Dermis microvascular lymphatic vessel endothelial cell (primary cell): ENCODE results near the gene MBD3L2. TPM values are rescaled to one million over a fixed set of nuclear protein-coding genes. Genes with fewer than 3 reads are reported as not detected.
"Not testable (repeated sequence)": the region's sequence is repeated elsewhere in the genome, so short reads cannot be mapped to it uniquely, and the experiment has no call there.

Experiments
- DNase-seq, 2 donors: peaks; one replicate each; pipeline versions ENCODE4 v3.0.0 to v3.0.0-alpha.2; 2010; ENCODE audit warnings: low read depth in 2 of 2
- total RNA-seq: library from RNA; depleted of rRNA; stranded (reverse); fragments of >200 nt; gene quantifications from 2 replicates; pipeline ENCODE4 v1.2.1, GENCODE V29; 2014

The MBD3L2 gene
- total RNA-seq: not detected in 2 replicates

- not testable (repeated sequence) for DNase-seq
These were observed at the start of gene MBD3L2 for GRCh38 chr19:7049021-7049420. Gene MBD3L2, plus strand, starts transcription at chr19:7049321. Its CDS starts 53 bp downstream, at chr19:7049374.

- no peak for DNase-seq
These were observed 49.2 kb upstream of the MBD3L2 start for GRCh38 chr19:6999933-7000332.

GRCh38 chr19:7000333-7000732, 48.8 kb upstream of the MBD3L2 start:
- no peak for DNase-seq

GRCh38 chr19:7000816-7001215, 48.3 kb upstream of the MBD3L2 start:
- no peak for DNase-seq

- DNase-seq: peak; percentile 31 to 43
These were observed 44.7 kb upstream of the MBD3L2 start for GRCh38 chr19:7004313-7004931.

GRCh38 chr19:7006135-7006704, 42.9 kb upstream of the MBD3L2 start:
- no peak for DNase-seq

- DNase-seq: no peak
These were observed 41.3 kb upstream of the MBD3L2 start for GRCh38 chr19:7007859-7008258.

- no peak for DNase-seq
These were observed 38.2 kb upstream of the MBD3L2 start for GRCh38 chr19:7010722-7011593.

- no peak for DNase-seq
These were observed 35.4 kb upstream of the MBD3L2 start for GRCh38 chr19:7013678-7014077.

- no peak for DNase-seq
These were observed 30.3 kb upstream of the MBD3L2 start for GRCh38 chr19:7018828-7019227.

- not testable (repeated sequence) for DNase-seq
These were observed 27.8 kb upstream of the MBD3L2 start, which contains the start of gene MBD3L2B for GRCh38 chr19:7021331-7021730. Gene MBD3L2B, minus strand, starts transcription at chr19:7021431. Its CDS starts 34 bp downstream, at chr19:7021397.

GRCh38 chr19:7028790-7029189, 20.3 kb upstream of the MBD3L2 start:
- not testable (repeated sequence) for DNase-seq

GRCh38 chr19:7030278-7030677, 18.8 kb upstream of the MBD3L2 start, which contains the start of gene MBD3L5:
Gene MBD3L5, plus strand, starts transcription at chr19:7030578. Its CDS starts 34 bp downstream, at chr19:7030612.
- not testable (repeated sequence) for DNase-seq

- not testable (repeated sequence) for DNase-seq
These were observed 9.0 kb upstream of the MBD3L2 start, which contains the start of gene MBD3L4 for GRCh38 chr19:7040079-7040478. Gene MBD3L4, minus strand, starts transcription at chr19:7040179. Its CDS starts 35 bp downstream, at chr19:7040144.

GRCh38 chr19:7041563-7041962, 7.6 kb upstream of the MBD3L2 start:
- DNase-seq: not testable (repeated sequence)

GRCh38 chr19:7051421-7051820, 2.3 kb downstream of the MBD3L2 start:
- not testable (repeated sequence) for DNase-seq

GRCh38 chr19:7052896-7053295, 3.8 kb downstream of the MBD3L2 start:
- DNase-seq: not testable (repeated sequence)

GRCh38 chr19:7054635-7055368, 5.7 kb downstream of the MBD3L2 start:
- not testable (repeated sequence) for DNase-seq

GRCh38 chr19:7055679-7056078, 6.6 kb downstream of the MBD3L2 start:
- not testable (repeated sequence) for DNase-seq

GRCh38 chr19:7056371-7056770, 7.2 kb downstream of the MBD3L2 start:
- not testable (repeated sequence) for DNase-seq

GRCh38 chr19:7058576-7058975, 9.5 kb downstream of the MBD3L2 start, which contains the start of gene MBD3L3:
Gene MBD3L3, minus strand, starts transcription at chr19:7058676. Its CDS starts 71 bp downstream, at chr19:7058605.
- DNase-seq: not testable (repeated sequence)
